MV-4-11 (cell line): Measurements from ENCODE around the gene EIF1.
A peak's percentile ranks its signal among the peaks of the same experiment; 100 is the strongest.
"Not testable (repeated sequence)": the region's sequence is repeated elsewhere in the genome, so short reads cannot be mapped to it uniquely, and the experiment has no call there.

Source experiments
- DNase-seq: peaks from one replicate; lab custom pipeline; 2025; lab: John Stamatoyannopoulos, UW

The EIF1 gene

GRCh38 chr17:41688641-41689496 is at the start of gene EIF1:
Gene EIF1 (plus strand): TSS chr17:41688885. CDS start chr17:41689039, 154 bp downstream.
- DNase-seq: peak; percentile 99

- peak; percentile 69 for DNase-seq
These were observed 49.7 kb upstream of the EIF1 start for GRCh38 chr17:41638941-41639340.

- peak; percentile 33 for DNase-seq
These were observed 48.9 kb upstream of the EIF1 start for GRCh38 chr17:41639492-41640473.

GRCh38 chr17:41640596-41640995 is 48.1 kb upstream of the EIF1 start:
- not testable (repeated sequence) for DNase-seq

- no peak for DNase-seq
These were observed 46.2 kb upstream of the EIF1 start for GRCh38 chr17:41642252-41643156.

DNA sequence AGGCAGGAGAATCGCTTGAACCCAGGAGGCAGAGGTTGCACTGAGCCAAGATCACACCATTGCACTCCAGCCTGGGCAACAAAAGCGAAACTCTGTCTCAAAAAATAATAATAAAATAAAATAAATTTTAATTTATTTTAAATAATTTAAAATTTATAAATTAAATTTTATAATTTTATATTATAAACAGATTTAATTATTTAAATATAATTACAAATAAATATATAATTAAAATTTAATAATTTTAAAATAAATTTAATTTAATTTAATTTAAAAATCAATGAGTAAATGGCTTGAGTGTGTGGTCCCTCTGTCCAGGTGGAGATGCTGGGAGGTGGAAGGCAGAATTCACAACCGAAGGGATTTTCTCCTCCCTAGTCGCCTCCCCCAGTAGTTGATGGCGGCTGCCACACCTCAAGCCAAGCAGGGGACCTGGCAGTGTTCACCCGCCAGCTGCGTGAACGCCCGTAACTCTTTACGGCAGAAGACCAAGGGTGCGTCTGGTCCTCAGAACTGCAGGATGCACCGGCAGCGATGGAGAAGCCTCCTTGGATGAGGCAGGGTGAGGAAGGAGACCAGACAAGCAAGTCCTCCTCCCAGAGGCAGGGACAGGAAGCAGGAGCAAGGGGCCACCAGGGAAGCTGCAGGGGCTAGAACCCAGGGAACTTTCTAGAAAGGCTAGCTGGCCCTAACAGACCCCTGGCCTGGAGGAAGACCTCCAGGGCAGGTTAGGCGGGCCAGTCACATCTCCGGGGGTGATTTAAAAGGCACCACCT is 41.5 kb upstream of the EIF1 start:
- no peak for DNase-seq

- peak; percentile 61 for DNase-seq
These were observed 40.7 kb upstream of the EIF1 start for GRCh38 chr17:41647940-41648410.

GRCh38 chr17:41648411-41649195 is 40.1 kb upstream of the EIF1 start:
- DNase-seq: peak; percentile 73

GRCh38 chr17:41649923-41650519 is 38.7 kb upstream of the EIF1 start:
- DNase-seq: no peak

DNA sequence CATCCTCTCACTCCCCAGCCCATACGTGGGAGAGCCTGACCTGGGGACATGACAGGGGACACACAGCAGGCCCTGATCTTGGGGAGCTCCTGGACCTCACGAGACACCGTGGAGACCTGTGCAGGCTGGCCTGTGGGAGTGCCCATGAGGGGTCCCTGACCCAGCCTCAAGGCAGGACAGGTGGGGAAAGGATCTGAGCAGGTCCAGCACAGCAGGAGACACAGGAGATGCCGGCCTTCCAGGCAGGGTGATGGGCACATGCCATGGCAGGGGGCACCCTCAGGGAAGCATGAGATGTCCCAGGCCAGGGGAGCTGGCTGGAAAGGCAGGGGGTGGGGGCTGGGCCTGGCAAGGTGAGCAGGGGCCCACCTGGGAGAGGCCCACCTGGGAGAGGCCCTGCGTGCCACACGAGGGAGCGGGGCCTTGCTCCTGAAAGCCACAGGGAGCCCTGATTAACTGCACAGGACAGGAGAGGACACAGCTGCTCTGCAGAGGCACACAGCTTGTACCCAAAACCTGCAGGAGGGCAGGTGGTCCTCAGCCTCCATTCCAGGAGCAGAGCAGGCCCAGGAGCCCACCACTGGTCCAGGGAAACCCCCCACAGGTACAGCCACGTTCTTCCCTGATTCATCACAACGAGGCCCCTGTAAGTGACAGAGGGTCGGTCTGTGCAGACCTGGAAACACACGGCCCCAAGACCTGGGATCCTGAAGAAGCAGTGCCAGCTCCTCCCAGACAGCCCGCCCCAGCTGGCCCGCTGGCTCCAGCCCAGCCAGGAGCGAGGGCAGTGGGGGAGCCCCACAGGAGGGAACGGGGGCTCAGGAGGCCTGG is 37.7 kb upstream of the EIF1 start:
- DNase-seq: no peak

- DNase-seq: no peak
These were observed 36.8 kb upstream of the EIF1 start for GRCh38 chr17:41651625-41652460.

DNA sequence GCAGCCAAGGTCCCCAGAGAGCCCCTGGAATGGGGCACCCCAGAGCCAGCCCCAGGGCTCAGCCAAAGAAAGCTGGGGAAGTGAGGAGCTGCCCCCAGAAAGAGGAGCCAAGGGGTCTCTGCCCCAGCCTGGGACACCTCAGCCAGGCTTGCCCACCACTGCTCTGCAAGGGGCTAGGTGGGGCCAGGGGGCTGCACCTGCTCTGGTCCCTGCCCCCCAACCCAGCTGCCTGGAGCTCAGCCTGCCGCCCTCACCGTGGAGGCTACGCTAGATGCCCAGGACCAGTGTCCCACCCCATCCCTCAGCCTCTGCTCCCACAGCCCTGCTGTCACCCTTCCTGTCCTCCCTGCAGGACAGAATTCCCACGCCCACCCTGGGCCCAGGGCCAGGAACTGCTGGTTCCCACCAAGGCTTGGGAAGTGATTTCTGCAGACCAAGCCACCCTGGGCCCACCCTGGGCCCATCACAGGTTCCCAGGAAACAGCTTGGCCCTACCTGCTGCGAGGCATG is 36.2 kb upstream of the EIF1 start:
- DNase-seq: no peak

- DNase-seq: no peak
These were observed 35.3 kb upstream of the EIF1 start for GRCh38 chr17:41653421-41653820.

DNA sequence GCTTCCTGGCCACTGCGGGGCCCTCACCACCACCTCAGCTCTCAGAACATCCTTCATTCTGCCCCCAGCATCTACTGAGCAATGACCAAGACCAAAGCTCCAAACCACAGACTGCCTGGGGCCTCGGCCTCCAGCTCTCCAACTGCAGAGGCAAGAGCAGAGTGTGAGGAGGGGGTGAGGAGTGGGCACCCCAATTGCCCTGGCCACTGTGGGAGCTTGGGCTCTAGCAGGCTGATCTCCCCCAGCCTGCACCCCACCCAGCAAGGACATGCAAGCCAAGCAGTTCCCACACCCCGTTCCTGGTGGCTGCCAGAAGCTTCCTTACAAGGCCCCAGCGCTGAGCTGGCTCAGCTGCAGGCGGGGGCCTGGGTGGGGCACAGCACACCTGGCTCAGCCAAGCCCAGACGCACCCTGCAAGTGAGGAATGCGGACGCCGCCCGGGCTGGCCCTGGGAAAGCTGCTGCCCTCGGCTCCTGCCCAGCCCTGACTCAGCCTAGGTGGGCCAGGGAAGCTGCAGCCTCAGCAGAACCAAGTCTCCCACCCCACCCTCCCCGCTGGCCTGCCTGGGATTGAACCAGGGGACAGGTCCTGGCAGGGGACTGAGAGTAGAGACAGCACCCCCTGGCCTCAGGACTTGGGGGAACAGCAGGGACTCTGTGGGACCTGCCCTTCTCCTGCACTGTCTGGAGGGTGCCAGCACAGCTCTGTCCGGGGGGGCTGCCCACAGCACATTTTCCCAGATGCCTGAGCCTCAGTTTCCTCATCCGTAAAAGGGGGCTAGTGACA is 34.6 kb upstream of the EIF1 start:
- DNase-seq: no peak

- DNase-seq: no peak
These were observed 33.7 kb upstream of the EIF1 start for GRCh38 chr17:41654678-41655607.
